Endothelial cell (in vitro differentiated cells): ENCODE data around the gene TPPP. TPM values are rescaled to one million over a fixed set of nuclear protein-coding genes. Genes with fewer than 3 reads are reported as not detected.

Experiments
- DNase-seq: peaks from one replicate; pipeline ENCODE4 v3.0.0; 2021; ENCODE audit warnings: low spot score
- H3K27ac Mint-ChIP-seq: one replicate; pipeline ENCODE4 v1.8.0; 2021; ENCODE audit warnings: mixed read lengths, inconsistent platforms; ENCODE audit not compliant: unreplicated experiment
- H3K27me3 Mint-ChIP-seq: one replicate; pipeline ENCODE4 v1.8.0; 2021; ENCODE audit warnings: mild to moderate bottlenecking, moderate library complexity, mixed read lengths, inconsistent platforms; ENCODE audit not compliant: unreplicated experiment
- H3K36me3 Mint-ChIP-seq: one replicate; pipeline ENCODE4 v1.8.0; 2021; ENCODE audit warnings: mild to moderate bottlenecking, low read depth, mixed read lengths, inconsistent platforms; ENCODE audit not compliant: unreplicated experiment
- H3K4me1 Mint-ChIP-seq: one replicate; pipeline ENCODE4 v1.8.0; 2021; ENCODE audit warnings: mild to moderate bottlenecking, mixed read lengths, inconsistent platforms; ENCODE audit not compliant: unreplicated experiment
- H3K4me3 Mint-ChIP-seq: one replicate; pipeline ENCODE4 v1.8.0; 2021; ENCODE audit warnings: mild to moderate bottlenecking, mixed read lengths, inconsistent platforms; ENCODE audit not compliant: unreplicated experiment
- H3K9me3 Mint-ChIP-seq: one replicate; pipeline ENCODE4 v1.8.0; 2021; ENCODE audit warnings: mixed read lengths, inconsistent platforms; ENCODE audit not compliant: unreplicated experiment
- CTCF ChIP-seq: fragments of 200-600 bp; sonication (generic); IDR thresholded peaks from one replicate; pipeline ENCODE4 v1.5.0; 2021; ENCODE audit warnings: antibody characterized with exemption; ENCODE audit not compliant: unreplicated experiment
- total RNA-seq: library from RNA; stranded (reverse); fragmentation: NEBNext Ultra II Directional; extraction: Animal tissue kit (Norgen Biotek cat#: 25700); gene quantifications from one replicate; pipeline ENCODE4 v1.2.1, GENCODE V29; 2021; ENCODE audit not compliant: unreplicated experiment

The TPPP gene
- total RNA-seq, 1 donor from 2014 or later: 0.05 TPM

DNA sequence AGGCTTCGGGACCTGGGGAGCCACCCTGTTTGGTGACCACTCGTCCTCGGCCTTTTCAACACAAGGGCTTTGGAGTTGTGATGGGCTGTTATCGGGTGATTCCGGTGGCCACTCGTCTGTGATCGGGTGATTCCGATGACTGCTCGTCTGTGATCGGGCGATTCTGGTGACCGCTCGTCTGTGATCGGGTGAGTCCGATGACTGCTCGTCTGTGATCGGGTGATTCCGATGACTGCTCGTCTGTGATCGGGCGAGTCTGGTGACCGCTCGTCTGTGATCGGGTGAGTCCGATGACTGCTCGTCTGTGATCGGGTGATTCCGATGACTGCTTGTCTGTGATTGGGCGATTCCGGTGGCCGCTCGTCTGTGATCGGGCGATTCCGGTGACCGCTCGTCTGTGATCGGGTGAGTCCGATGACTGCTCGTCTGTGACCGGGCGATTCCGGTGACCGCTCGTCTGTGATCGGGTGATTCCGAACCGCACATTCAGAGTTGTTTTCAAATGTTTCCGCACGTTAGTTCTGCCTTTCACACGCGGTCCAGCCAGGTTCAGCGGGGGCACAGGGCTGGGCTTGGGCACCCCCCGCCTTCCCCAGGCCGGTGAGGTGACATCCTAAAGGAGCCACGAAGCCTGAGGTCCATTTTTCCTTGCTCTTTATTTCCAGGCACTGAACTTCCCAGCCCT is 30.3 kb downstream of the TPPP start:
- H3K9me3 Mint-ChIP-seq: no peaks in the 10 kb centered on the region
- H3K36me3 Mint-ChIP-seq: peaks cover 26% of the 10 kb centered on the region
- TF ChIP-seq CTCF: no peak
- no peaks in the 10 kb centered on the region for H3K4me1 Mint-ChIP-seq
- DNase-seq: no peak
- no peak overlapping the region for H3K27ac Mint-ChIP-seq
- H3K27me3 Mint-ChIP-seq: peaks cover 11% of the 10 kb centered on the region
- H3K4me3 Mint-ChIP-seq: no peak overlapping the region

DNA sequence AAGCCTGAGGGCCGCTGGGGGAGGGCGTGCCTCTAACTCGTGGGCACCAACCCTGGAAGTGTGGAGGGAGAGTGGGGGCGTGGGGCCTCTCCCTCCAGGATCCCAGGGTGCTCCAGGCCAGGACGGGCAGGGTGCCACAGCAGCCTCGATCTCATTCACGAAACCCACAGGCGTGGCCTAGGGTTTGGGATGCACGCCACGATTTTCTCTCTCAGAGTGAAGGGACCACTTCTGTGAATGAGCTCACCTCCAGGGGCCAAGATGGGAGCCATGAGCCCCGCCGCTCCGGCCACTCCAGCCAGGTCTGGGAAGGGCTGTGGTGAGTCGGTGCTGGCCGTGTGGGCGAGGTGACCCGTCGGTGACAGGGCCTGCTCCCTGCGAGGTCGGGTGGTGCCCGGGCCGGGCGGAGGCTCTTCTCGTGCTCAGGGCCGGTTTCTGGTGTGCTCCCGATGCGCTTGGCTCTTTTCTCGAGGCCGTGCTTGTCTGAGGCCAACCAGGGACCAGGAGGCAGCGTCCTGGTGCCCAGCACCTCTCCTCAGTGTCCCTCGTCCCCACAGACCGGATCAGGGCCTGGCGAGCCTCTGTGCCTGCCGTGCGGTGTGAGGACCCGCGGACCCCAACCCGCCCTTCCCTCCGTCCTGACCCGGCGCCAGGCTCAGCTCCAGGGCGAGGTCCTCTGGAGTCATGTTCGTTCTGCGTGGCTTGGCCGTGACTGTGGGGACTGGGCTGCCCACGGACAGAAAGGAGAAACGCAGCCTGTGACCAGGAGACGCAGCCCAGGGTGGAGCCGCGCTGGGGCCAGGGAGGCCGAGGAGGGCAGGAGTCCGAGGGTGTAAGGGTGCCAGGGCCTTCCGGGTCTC is 31.0 kb downstream of the TPPP start:
- no peak for DNase-seq
- H3K4me3 Mint-ChIP-seq: no peak overlapping the region
- H3K4me1 Mint-ChIP-seq: no peaks in the 10 kb centered on the region
- no peak for TF ChIP-seq CTCF
- peaks cover 25% of the 10 kb centered on the region for H3K36me3 Mint-ChIP-seq
- H3K27ac Mint-ChIP-seq: no peak overlapping the region
- H3K9me3 Mint-ChIP-seq: no peaks in the 10 kb centered on the region
- H3K27me3 Mint-ChIP-seq: peaks cover 6% of the 10 kb centered on the region

DNA sequence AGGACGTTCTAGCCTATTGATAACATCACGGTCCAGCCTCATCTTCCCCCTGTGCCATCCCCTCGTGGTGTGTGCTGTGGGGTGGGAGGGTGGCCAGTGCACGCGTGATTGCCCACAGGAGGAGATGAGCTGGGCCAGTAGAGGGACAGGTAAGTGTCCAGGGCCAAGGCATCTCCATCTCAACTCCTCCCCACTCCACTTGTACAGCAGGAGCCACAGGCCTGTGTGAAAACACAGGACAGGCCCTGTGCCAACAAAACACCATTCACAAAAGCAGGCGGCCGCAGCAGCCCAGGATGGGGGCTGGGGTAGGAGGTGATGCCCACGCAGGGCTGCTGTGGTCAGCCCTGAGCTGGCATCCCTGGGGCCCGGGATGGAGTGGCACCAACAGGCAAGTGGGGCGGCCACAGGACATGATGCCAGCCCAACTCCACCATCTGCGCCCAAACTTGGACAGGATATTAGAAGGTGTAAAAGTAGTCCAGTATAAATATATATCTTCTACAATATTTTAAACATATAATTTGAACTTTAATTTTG is 32.6 kb downstream of the TPPP start:
- H3K9me3 Mint-ChIP-seq: no peaks in the 10 kb centered on the region
- H3K27ac Mint-ChIP-seq: no peak overlapping the region
- TF ChIP-seq CTCF: no peak
- peaks cover 6% of the 10 kb centered on the region for H3K27me3 Mint-ChIP-seq
- H3K36me3 Mint-ChIP-seq: peaks cover 22% of the 10 kb centered on the region
- DNase-seq: no peak
- H3K4me3 Mint-ChIP-seq: no peak overlapping the region
- no peaks in the 10 kb centered on the region for H3K4me1 Mint-ChIP-seq

- peaks cover 28% of the 10 kb centered on the region for H3K36me3 Mint-ChIP-seq
- H3K9me3 Mint-ChIP-seq: no peaks in the 10 kb centered on the region
- no peak for DNase-seq
- no peak overlapping the region for H3K27ac Mint-ChIP-seq
- no peak for TF ChIP-seq CTCF
- H3K4me1 Mint-ChIP-seq: no peaks in the 10 kb centered on the region
- H3K4me3 Mint-ChIP-seq: no peak overlapping the region
- H3K27me3 Mint-ChIP-seq: peaks cover 6% of the 10 kb centered on the region
Measured at GRCh38 chr5:659496-660263, 33.5 kb downstream of the TPPP start.
